Smooth muscle cell (in vitro differentiated cells): Measurements from ENCODE around the gene BIRC7. TPM values are rescaled to one million over a fixed set of nuclear protein-coding genes. Genes with fewer than 3 reads are reported as not detected.

ENCODE experiments used
- DNase-seq: peaks from one replicate; lab custom pipeline; 2025; ENCODE audit not compliant: unreplicated experiment; lab: John Stamatoyannopoulos, UW
- H2AFZ ChIP-seq: fragments of 200-600 bp; sonication (generic); 2 replicates; pipeline ENCODE4 v1.6.0; 2016; ENCODE audit warnings: antibody characterized with exemption, low read depth, mild to moderate bottlenecking
- H3F3A ChIP-seq: fragments of 200-600 bp; sonication (generic); 2 replicates; pipeline ENCODE4 v1.6.0; 2017; ENCODE audit warnings: antibody characterized with exemption, low read depth
- H3K27ac ChIP-seq: fragments of 200-600 bp; sonication (generic); 2 replicates; pipeline ENCODE4 v1.5.1; 2016; ENCODE audit warnings: low read depth, mild to moderate bottlenecking
- H3K27me3 ChIP-seq: fragments of 200-600 bp; sonication (generic); 2 replicates; pipeline ENCODE4 v1.6.1; 2016; ENCODE audit warnings: low read depth, mild to moderate bottlenecking
- H3K36me3 ChIP-seq: fragments of 200-600 bp; sonication (generic); 2 replicates; pipeline ENCODE4 v1.5.1; 2016; ENCODE audit warnings: low read depth
- H3K4me1 ChIP-seq: fragments of 200-600 bp; sonication (generic); 2 replicates; pipeline ENCODE4 v1.5.1; 2016; ENCODE audit warnings: low read depth
- H3K4me2 ChIP-seq: fragments of 200-600 bp; sonication (generic); 2 replicates; pipeline ENCODE4 v1.6.0; 2016; ENCODE audit warnings: mild to moderate bottlenecking
- H3K4me3 ChIP-seq: fragments of 200-600 bp; sonication (generic); 2 replicates; pipeline ENCODE4 v1.5.1; 2016; ENCODE audit warnings: mild to moderate bottlenecking
- H3K79me2 ChIP-seq: fragments of 200-600 bp; sonication (generic); 2 replicates; pipeline ENCODE4 v1.6.0; 2016; ENCODE audit warnings: low read depth, mild to moderate bottlenecking
- H3K9ac ChIP-seq: fragments of 200-600 bp; sonication (generic); 2 replicates; pipeline ENCODE4 v1.6.0; 2016; ENCODE audit warnings: low read depth
- H3K9me3 ChIP-seq: fragments of 200-600 bp; sonication (generic); replicated peaks from 2 replicates; pipeline ENCODE4 v1.5.1; 2016; ENCODE audit warnings: low read depth
- H4K20me1 ChIP-seq: fragments of 200-600 bp; sonication (generic); 2 replicates; pipeline ENCODE4 v1.6.0; 2016; ENCODE audit warnings: low read depth
- CTCF ChIP-seq: fragments of 200-600 bp; sonication (generic); IDR thresholded peaks from 2 replicates; pipeline ENCODE4 v1.5.1; 2017; ENCODE audit warnings: borderline replicate concordance, mild to moderate bottlenecking, antibody characterized with exemption; ENCODE audit not compliant: insufficient read depth, poor library complexity, severe bottlenecking
- WGBS: methylation state at CpG from one replicate; pipeline ENCODE4 v1.1.7; 2016; ENCODE audit warnings: low lambda C conversion rate; 5-methylcytosine and 5-hydroxymethylcytosine counted together
- microRNA counts: library from miRNA; unstranded; fragments of <30 nt; microRNA quantifications from one replicate; lab custom pipeline; 2016
- microRNA-seq: library from miRNA; unstranded; fragments of <30 nt; microRNA quantifications from one replicate; pipeline ENCODE4, GENCODE V29; 2016; ENCODE audit warnings: borderline number of aligned reads
- polyA plus RNA-seq: library from polyadenylated mRNA; unstranded; fragments of >200 nt; fragmentation: Nextera tagmentation; extraction: Ambion mirVana; gene quantifications from 2 replicates; pipeline ENCODE4 v1.2.1, GENCODE V29; 2016
- small RNA-seq: library from RNA; depleted of rRNA; stranded (forward); fragments of <200 nt; gene quantifications from one replicate; pipeline ENCODE3, GENCODE V24; 2014
- total RNA-seq: library from RNA; depleted of rRNA; stranded (reverse); fragments of >200 nt; gene quantifications from 2 replicates; pipeline ENCODE4 v1.2.3, GENCODE V29; 2014

Gene BIRC7
- total and polyA plus RNA-seq, 2 experiments from 2014 or later: 5.8 to 10.9 TPM

- TF ChIP-seq CTCF: no peak
- Histone ChIP-seq H4K20me1 (peaks cover 90% of the 10 kb centered on the region), H3K4me1 (peaks cover 3% of the 10 kb centered on the region), H3F3A (peaks cover 5% of the 10 kb centered on the region), H3K4me2 (no peak overlapping the region), H3K27me3 (no peaks in the 10 kb centered on the region), H2AFZ (no peak overlapping the region), H3K9me3 (no peaks in the 10 kb centered on the region), H3K4me3 (no peak overlapping the region), H3K79me2 (no peaks in the 10 kb centered on the region), H3K36me3 (peaks cover 6% of the 10 kb centered on the region), H3K27ac (no peak overlapping the region), H3K9ac (no peak overlapping the region)
- DNase-seq: no peak
- 95% methylated on average over 28 of the region's 28 CpGs for WGBS
Observed at GRCh38 chr20:63288581-63289251, 53.0 kb downstream of the BIRC7 start.

- WGBS: 95% methylated on average over 25 of the region's 25 CpGs
- H4K20me1 ChIP-seq: peaks cover 82% of the 10 kb centered on the region
- no peak for TF ChIP-seq CTCF
Observed at GRCh38 chr20:63289311-63290135, 53.8 kb downstream of the BIRC7 start.

More at GRCh38 chr20:63289311-63290135, 53.8 kb downstream of the BIRC7 start:
- Histone ChIP-seq H3K4me1 (peaks cover 3% of the 10 kb centered on the region), H3K36me3 (peaks cover 6% of the 10 kb centered on the region), H3K9me3 (no peaks in the 10 kb centered on the region), H3K27me3 (no peaks in the 10 kb centered on the region), H3K9ac (no peak overlapping the region), H3F3A (peaks cover 5% of the 10 kb centered on the region), H3K79me2 (no peaks in the 10 kb centered on the region), H3K27ac (no peak overlapping the region), H2AFZ (no peak overlapping the region), H3K4me2 (no peak overlapping the region), H3K4me3 (no peak overlapping the region)
- no peak for DNase-seq

MicroRNAs within 50 kb of the gene (microRNA counts, 767-probe panel; counts per million panel counts)
- microRNA hsa-miR-3196 (lab: Ali Mortazavi, UCI): 183 counts per million

Small RNA genes lying within 50 kb of the gene (microRNA-seq; reads per million reads assigned to microRNA genes)
- gene MIR3196: not detected
- gene MIR4326: 5.3 reads per million

Small RNA genes lying within 50 kb of the gene (small RNA-seq; reads per million reads assigned to genes)
- gene MIR3196 (not detected), gene MIR4326 (1.3 reads per million, percentile 35 among the genes with 10 or more reads in this experiment)

Other genes starting within 250 kb of the BIRC7 start
- not detected in 2 replicates for gene BHLHE23, start 228.9 kb upstream of the BIRC7 start, total RNA-seq
- gene BHLHE23, start 228.9 kb upstream of the BIRC7 start, polyA plus RNA-seq: not detected in 2 replicates
- gene YTHDF1, start 19.8 kb upstream of the BIRC7 start, total RNA-seq: 25.3 and 28.2 TPM in 2 replicates
- gene YTHDF1, start 19.8 kb upstream of the BIRC7 start, polyA plus RNA-seq: 35.8 and 50.9 TPM in 2 replicates
- gene NKAIN4, start 18.6 kb downstream of the BIRC7 start, total RNA-seq: 34.2 and 50.0 TPM in 2 replicates
- 19.8 and 78.9 TPM in 2 replicates for gene NKAIN4, start 18.6 kb downstream of the BIRC7 start, polyA plus RNA-seq
- gene ARFGAP1, start 36.9 kb downstream of the BIRC7 start, total RNA-seq: 100 and 101 TPM in 2 replicates
- 169 and 188 TPM in 2 replicates for gene ARFGAP1, start 36.9 kb downstream of the BIRC7 start, polyA plus RNA-seq
- 0.36 and 0.81 TPM in 2 replicates for gene COL20A1, start 57.3 kb downstream of the BIRC7 start, total RNA-seq
- gene COL20A1, start 57.3 kb downstream of the BIRC7 start, polyA plus RNA-seq: 0.23 and 0.70 TPM in 2 replicates
- not detected in 2 replicates for gene CHRNA4, start 125.4 kb downstream of the BIRC7 start, total RNA-seq
- gene CHRNA4, start 125.4 kb downstream of the BIRC7 start, polyA plus RNA-seq: 0.03 and 0.17 TPM in 2 replicates
- 1.5 and 5.1 TPM in 2 replicates for gene KCNQ2, start 236.8 kb downstream of the BIRC7 start, total RNA-seq
- gene KCNQ2, start 236.8 kb downstream of the BIRC7 start, polyA plus RNA-seq: 1.8 and 5.7 TPM in 2 replicates